Measurements from ENCODE around the gene TRPT1.

- TF ChIP-seq CTCF (IDR thresholded peaks at IDR 0.05) (no peak), POLR2A (IDR thresholded peaks at IDR 0.05) (no peak)
Observed at GRCh38 chr11:64208086-64208795, 17.7 kb downstream of the TRPT1 start.
